Esophagus squamous epithelium (tissue), 4 donors: ENCODE results near the gene CACNG1.

Experiments used
- POLR2A ChIP-seq, 4 donors: fragments of 450-650 bp; IDR thresholded peaks; one replicate each; pipeline ENCODE4 v1.6.1; 2017; ENCODE audit warnings: antibody characterized with exemption in 4 of 4, mild to moderate bottlenecking in 4 of 4, moderate library complexity in 3 of 4
- TF ChIP-seq, protein P1 (sequence below), 6 experiments: fragments of 450-650 bp in 4 of 6; fragments of 200-600 bp in 2 of 6; sonication (generic) in 2 of 6; IDR thresholded peaks; one replicate each; pipeline ENCODE4 v1.5.1; 2016 to 2019; ENCODE audit warnings: antibody characterized with exemption in 6 of 6, mild to moderate bottlenecking in 4 of 6, moderate library complexity in 4 of 6

DNA sequence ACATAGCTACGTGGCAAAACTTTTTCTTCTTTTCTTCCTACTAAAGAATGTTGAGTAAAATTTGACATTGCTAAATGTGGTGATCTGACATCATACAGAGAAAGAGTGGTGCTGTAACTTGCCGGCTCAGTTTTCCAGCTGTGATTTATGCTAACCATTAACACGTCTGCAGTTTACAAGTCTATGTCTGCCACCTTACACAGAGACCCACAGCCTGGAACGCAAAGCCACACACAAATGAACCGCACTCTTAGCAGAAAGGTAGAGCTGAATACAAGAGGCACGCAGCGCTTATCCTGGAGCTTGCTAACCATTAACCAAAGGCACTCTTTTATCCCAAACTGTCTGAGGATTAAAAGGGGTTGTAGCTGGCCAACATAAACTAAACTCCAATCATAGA is 31.9 kb downstream of the CACNG1 start:
- TF ChIP-seq, protein P1, sequence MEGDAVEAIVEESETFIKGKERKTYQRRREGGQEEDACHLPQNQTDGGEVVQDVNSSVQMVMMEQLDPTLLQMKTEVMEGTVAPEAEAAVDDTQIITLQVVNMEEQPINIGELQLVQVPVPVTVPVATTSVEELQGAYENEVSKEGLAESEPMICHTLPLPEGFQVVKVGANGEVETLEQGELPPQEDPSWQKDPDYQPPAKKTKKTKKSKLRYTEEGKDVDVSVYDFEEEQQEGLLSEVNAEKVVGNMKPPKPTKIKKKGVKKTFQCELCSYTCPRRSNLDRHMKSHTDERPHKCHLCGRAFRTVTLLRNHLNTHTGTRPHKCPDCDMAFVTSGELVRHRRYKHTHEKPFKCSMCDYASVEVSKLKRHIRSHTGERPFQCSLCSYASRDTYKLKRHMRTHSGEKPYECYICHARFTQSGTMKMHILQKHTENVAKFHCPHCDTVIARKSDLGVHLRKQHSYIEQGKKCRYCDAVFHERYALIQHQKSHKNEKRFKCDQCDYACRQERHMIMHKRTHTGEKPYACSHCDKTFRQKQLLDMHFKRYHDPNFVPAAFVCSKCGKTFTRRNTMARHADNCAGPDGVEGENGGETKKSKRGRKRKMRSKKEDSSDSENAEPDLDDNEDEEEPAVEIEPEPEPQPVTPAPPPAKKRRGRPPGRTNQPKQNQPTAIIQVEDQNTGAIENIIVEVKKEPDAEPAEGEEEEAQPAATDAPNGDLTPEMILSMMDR (IDR thresholded peaks at IDR 0.05) = no peak
- TF ChIP-seq POLR2A (IDR thresholded peaks at IDR 0.05) = no peak
